ENCODE results near the gene ZC3HAV1L. TPM values are rescaled to one million over a fixed set of nuclear protein-coding genes. Genes with fewer than 3 reads are reported as not detected.
A peak's percentile ranks its signal among the peaks of the same experiment; 100 is the strongest.
"Not testable (repeated sequence)": the region's sequence is repeated elsewhere in the genome, so short reads cannot be mapped to it uniquely, and the experiment has no call there.

ZC3HAV1L gene
- total RNA-seq, 2 donors from 2014 or later: 4.8 to 7.3 TPM

- ATAC-seq: no peak
- intact Hi-C loops (cut with DNase I): no loop called here
Measured at GRCh38 chr7:139029353-139029752, 6.5 kb downstream of the ZC3HAV1L start.

GRCh38 chr7:139026551-139026950 is 9.3 kb downstream of the ZC3HAV1L start:
- no peak for DNase-seq
- ATAC-seq: no peak
- intact Hi-C loops (cut with DNase I): no loop called here

More at GRCh38 chr7:139029353-139029752, 6.5 kb downstream of the ZC3HAV1L start:
- no peak for DNase-seq

DNA sequence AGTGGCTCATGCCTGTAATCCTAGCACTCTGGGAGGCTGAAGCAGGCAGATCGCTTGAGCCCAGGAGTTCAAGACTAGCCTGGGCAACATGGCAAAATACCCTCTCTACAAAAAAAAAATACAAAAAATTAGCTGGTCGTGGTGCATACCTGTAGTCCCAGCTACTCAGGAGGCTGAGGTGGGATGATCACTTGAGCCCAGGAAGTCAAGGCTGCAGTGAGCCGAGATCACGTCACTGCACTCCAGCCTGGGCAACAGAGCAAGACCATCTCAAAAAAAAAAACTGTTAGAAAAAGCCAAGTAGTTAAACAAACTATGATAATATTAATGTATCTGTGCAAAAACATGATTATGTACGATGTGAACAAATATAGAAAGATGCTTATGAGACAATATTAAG is 10.0 kb downstream of the ZC3HAV1L start:
- DNase-seq; ATAC-seq; intact Hi-C loops (cut with DNase I): not testable (repeated sequence)

DNA sequence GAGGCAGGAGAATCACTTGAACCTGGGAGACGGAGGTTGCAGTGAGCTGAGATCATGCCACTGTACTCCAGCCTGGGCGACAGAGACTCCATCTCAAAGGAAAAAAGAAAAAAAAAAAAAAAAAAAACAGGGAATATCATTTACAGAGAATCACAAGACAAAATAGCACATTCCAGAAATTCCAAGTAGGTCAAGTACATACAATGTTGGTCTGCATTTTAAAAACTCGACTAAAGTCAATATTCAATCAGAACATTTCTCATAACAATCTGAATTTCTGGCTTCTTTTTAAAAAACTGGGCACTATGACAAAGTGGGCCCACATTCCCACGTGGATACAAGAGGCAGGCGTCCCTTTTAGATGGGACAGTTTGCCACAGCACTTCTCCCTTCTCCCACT is 12.8 kb downstream of the ZC3HAV1L start:
- DNase-seq (no peak), ATAC-seq (no peak)
- intact Hi-C loops (cut with DNase I): no loop called here

GRCh38 chr7:139022286-139022685 is 13.6 kb downstream of the ZC3HAV1L start:
- ATAC-seq (no peak), DNase-seq (no peak)
- intact Hi-C loops (cut with DNase I): no loop called here

DNA sequence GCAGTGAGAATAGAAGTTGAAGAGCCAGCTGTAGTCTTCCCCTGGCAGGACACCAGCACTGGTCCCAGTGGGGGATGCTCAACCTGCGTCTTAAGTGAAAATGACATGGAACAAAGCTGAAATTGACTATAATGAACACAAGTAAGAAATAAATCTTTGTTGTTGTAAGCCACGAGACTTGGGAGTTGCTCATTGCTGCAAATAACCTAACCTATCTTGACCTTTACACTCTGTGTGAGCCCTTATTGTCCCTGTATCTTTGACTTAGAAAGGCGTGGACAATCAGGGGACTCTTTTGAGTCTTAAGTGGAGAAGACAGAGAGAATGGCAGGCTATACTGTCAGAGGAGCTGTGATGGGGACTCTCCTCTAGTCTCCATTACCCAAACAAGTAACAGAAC is 16.9 kb downstream of the ZC3HAV1L start:
- no peak for DNase-seq
- intact Hi-C loops (cut with DNase I): loop anchor here (5.0 to 10.0 kb wide), 2 partner anchors 56 to 58 kb away; no protein-coding TSS in a partner anchor
- ATAC-seq: no peak

- intact Hi-C loops (cut with DNase I): loop anchor here (5.0 to 10.0 kb wide), 2 partner anchors 58 to 60 kb away; no protein-coding TSS in a partner anchor
- DNase-seq: peak; percentile 72
Measured at GRCh38 chr7:139016931-139017511, 18.8 kb downstream of the ZC3HAV1L start.

DNA sequence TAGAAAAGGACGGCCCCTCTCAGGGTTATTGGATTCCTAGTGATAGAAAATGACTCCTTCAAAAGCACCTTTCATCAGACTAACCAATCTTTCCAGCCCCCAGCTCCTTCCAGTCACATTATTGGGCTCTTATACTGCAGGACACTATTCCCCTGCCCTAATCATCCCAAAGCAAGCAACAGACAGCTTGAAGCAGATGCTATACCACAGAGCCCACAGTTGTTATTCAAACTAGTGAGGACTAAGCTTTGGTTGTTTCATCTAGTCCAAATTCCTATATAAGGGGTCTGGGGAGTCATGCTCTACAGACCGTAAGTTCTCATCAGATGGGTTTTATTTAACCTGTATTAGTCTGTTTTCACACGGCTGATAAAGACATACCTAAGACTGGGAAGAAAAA is 24.5 kb downstream of the ZC3HAV1L start:
- DNase-seq (no peak), ATAC-seq (no peak)
- intact Hi-C loops (cut with DNase I): loop anchor here in 1 of 2 donors (10.0 kb wide), 1 partner anchor 63 kb away; no protein-coding TSS in a partner anchor

More at GRCh38 chr7:139016931-139017511, 18.8 kb downstream of the ZC3HAV1L start:
- ATAC-seq: peak; percentile 86 to 90

- intact Hi-C loops (cut with DNase I): no loop called here
- ATAC-seq: no peak
- no peak for DNase-seq
Measured at GRCh38 chr7:139004321-139005090, 31.3 kb downstream of the ZC3HAV1L start.

- no peak for ATAC-seq
- intact Hi-C loops (cut with DNase I): no loop called here
- DNase-seq: no peak
Measured at GRCh38 chr7:138999414-138999813, 36.4 kb downstream of the ZC3HAV1L start.

GRCh38 chr7:138992052-138992531 is 43.8 kb downstream of the ZC3HAV1L start:
- intact Hi-C loops (cut with DNase I): no loop called here
- no peak for DNase-seq
- no peak for ATAC-seq

- ATAC-seq (no peak), DNase-seq (no peak)
- intact Hi-C loops (cut with DNase I): loop anchor here in 1 of 2 donors (5.0 kb wide), 1 partner anchor 100 kb away; no protein-coding TSS in a partner anchor
Measured at GRCh38 chr7:138987686-138988085, 48.2 kb downstream of the ZC3HAV1L start.

GRCh38 chr7:138982204-138982623 is 53.6 kb downstream of the ZC3HAV1L start:
- DNase-seq (no peak), ATAC-seq (peak in 1 of 2 donors; percentile 5)
- intact Hi-C loops (cut with DNase I): no loop called here

DNA sequence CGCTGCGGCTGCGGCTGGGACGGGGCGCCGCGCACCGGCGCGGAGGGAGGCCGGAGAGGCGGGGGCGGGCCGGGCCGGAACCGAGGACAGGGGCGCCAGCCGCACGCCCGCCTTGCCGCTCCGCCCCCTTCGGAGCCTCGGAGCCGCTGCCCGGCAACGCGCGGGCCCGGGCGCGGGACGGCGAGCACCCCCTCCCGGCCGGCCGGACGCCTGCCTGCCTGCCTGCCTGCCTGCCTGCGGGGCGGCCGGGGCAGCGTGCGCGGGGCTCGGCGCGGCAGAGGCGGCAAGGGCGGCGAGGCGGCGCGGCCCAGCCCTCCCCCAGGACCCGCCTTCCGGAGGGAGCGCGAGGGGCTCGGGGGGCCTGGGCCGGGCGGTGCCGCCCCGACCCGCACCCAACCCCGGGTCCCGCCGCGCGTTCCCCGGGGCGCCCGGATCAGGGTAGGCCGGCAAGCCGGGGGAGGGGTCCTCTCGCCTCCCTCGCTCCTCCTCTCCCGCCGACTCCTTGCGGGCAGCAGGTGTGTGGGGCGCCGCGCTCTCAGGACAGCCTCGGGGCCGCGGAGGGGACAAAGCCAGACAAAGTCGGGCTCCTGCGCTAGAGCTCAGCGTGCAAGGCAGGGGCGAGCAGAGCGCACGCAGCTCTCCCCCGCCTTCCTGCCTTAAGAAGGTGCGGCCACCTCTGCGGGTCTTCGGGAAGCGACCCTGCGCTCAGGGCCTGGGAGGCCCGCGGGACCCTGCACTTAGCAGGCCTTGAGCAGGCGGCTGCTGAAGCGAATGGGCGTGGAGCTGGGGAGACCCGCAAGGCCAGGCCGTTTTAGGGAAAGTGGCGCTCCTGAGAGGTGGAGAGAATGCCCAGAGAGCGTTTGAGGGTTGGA is 54.3 kb downstream of the ZC3HAV1L start, which contains the start of gene KIAA1549:
Gene KIAA1549, minus strand, starts transcription at position 58 of the 872 bp plus-strand sequence. CDS start 120 bp downstream, outside the sequence.
- intact Hi-C loops (cut with DNase I): no loop called here
- peak; percentile 69 for DNase-seq
- peak; percentile 93 to 95 for ATAC-seq

- DNase-seq (no peak), ATAC-seq (peak in 1 of 2 donors; percentile 23)
- intact Hi-C loops (cut with DNase I): no loop called here
Measured at GRCh38 chr7:138980563-138981291, 55.1 kb downstream of the ZC3HAV1L start.

DNA sequence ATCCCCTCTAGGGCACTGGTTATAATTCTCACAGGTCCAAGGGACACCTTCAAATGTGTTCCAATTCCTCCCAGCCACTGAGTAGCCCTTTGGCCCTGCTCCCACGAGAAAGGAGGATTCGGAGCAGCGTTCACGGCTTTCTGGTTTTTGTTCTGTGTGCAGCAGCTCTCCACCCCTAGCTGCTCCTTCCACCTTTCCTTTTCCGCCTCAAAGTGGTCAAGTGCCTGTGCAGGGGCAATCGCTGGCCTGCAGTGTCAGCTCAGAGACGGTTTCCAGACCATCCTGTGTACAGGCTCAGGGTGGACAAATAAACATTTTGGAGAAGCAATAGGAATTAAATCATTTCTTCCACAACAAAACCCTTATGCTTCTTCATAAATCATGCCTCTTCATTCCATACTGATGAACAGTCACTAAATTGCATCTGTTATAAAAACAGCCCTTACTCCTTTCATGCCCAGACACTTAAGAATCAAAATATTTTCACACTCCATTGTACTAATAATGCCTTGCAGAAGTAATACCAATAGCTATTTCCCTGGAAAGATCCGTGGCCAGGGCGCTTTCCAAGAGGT is 55.8 kb downstream of the ZC3HAV1L start:
- no peak for ATAC-seq
- DNase-seq: no peak
- intact Hi-C loops (cut with DNase I): no loop called here

- DNase-seq: no peak
- ATAC-seq: no peak
- intact Hi-C loops (cut with DNase I): no loop called here
Measured at GRCh38 chr7:138979226-138979979, 56.4 kb downstream of the ZC3HAV1L start.

All from left cardiac atrium (tissue), 4 donors.